Pancreas (tissue), 10 donors: ENCODE data around the gene NXPH4. TPM values are rescaled to one million over a fixed set of nuclear protein-coding genes. Genes with fewer than 3 reads are reported as not detected.
A peak's percentile ranks its signal among the peaks of the same experiment; 100 is the strongest.

Experiments used
- ATAC-seq, 4 donors: fragments of 200-7000 bp; cut with Tn5 transposase; one replicate each; pipeline versions ENCODE4 v1.8.0 to v1.9.1; 2020; ENCODE audit warnings: mild to moderate bottlenecking in 4 of 4, moderate library complexity in 4 of 4
- DNase-seq, 6 donors: peaks; one replicate each; pipeline ENCODE4 v3.0.0-alpha.2; 2020
- FAIRE-seq: peaks from 2 replicates; lab custom pipeline; 2012; peaks lifted over from hg19 to GRCh38; lab: Jason Lieb, UNC
- H3K27ac ChIP-seq, 4 donors: fragments of 200-600 bp; sonication (generic); 1 replicate in 3 of 4; 2 replicates in 1 of 4; pipeline versions ENCODE4 v1.5.0 to v1.8.0; 2020
- H3K27me3 ChIP-seq, 4 donors: fragments of 200-600 bp; one replicate each; pipeline ENCODE4 v1.8.0; 2021
- H3K36me3 ChIP-seq, 3 donors: fragments of 200-600 bp; sonication (generic) in 1 of 3; one replicate each; pipeline versions ENCODE4 v1.5.0 to v1.8.0; 2020 to 2021
- H3K4me1 ChIP-seq, 3 donors: fragments of 200-600 bp; one replicate each; pipeline ENCODE4 v1.8.0; 2021
- H3K4me3 ChIP-seq, 4 donors: fragments of 200-600 bp; sonication (generic) in 2 of 4; one replicate each; pipeline versions ENCODE4 v1.5.0 to v1.8.0; 2020 to 2021
- H3K9me3 ChIP-seq, 4 donors: fragments of 200-600 bp; one replicate each; pipeline ENCODE4 v1.8.0; 2021
- CTCF ChIP-seq, 4 donors: fragments of 200-600 bp; sonication (generic) in 3 of 4; IDR thresholded peaks; one replicate each; pipeline versions ENCODE4 v1.5.0 to v1.8.0; 2021; ENCODE audit warnings: antibody characterized with exemption in 4 of 4
- WGBS, 2 donors: extraction: QIAGEN DNeasy Blood & Tissue Kit; methylation state at CpG; one replicate each; pipeline ENCODE4 v1.1.7; 2013; 5-methylcytosine and 5-hydroxymethylcytosine counted together
- intact Hi-C, 3 donors: fragments of 100-400 bp; cut with DNase I; formaldehyde crosslinking; loops; one replicate each; pipeline versions ENCODE4 v1.11.1 to v1.14.2; 2022
- polyA plus RNA-seq, 2 donors: library from polyadenylated mRNA; stranded (reverse); fragments of 200-250 nt; gene quantifications; one replicate each; pipeline ENCODE4 v1.2.3, GENCODE V29; 2013
- total RNA-seq, 6 donors: library from RNA; stranded (reverse); fragmentation: NEBNext Ultra II Directional in 4 of 6; extraction: Animal tissue kit (Norgen Biotek cat#: 25700) in 4 of 6; gene quantifications; one replicate each; pipeline versions ENCODE4 v1.2.1 to v1.2.4, GENCODE V29; 2021 to 2023
- donor health status: healthy with polysubstance abuse.
- donor health status: DM: no; HTN: no; CAD: no; lungs with moderate emphysema.
- donor health status: DM: no; HTN: no; CAD: no.
- donor health status: control.
- donor health status: control.
- donor health status: Bipolar disorder and iron deficiency.
- donor health status: DM: yes; HTN: yes; CAD: no.
- donor health status: DM: no; HTN: no; CAD: no.
- donor health status: DM: no; HTN: no; CAD: no.
- donor health status: DM: yes; HTN: yes; CAD: no.

NXPH4 gene
- total and polyA plus RNA-seq, 8 donors: 0.28 to 3.3 (median 0.79) TPM

- ATAC-seq (no peak), DNase-seq (no peak), FAIRE-seq (no peak)
- Histone ChIP-seq H3K27me3 (peaks cover 0 to 6% (median 0%) of the 10 kb centered on the region in 4 donors), H3K36me3 (no peaks in the 10 kb centered on the region), H3K4me1 (peaks cover 0 to 8% (median 7%) of the 10 kb centered on the region in 3 donors), H3K4me3 (no peak overlapping the region), H3K9me3 (no peaks in the 10 kb centered on the region), H3K27ac (no peak overlapping the region)
- no peak for TF ChIP-seq CTCF (IDR thresholded peaks at IDR 0.05)
- WGBS, 2 donors: 27 to 38% methylated on average over 19 to 24 of the region's 24 CpGs
- intact Hi-C loops: no loop called here
These were observed 4.7 kb downstream of the NXPH4 start for GRCh38 chr12:57221169-57221917.

- no peak for ATAC-seq
- Histone ChIP-seq H3K4me1 (peaks cover 0 to 1% (median 1%) of the 10 kb centered on the region in 3 donors), H3K4me3 (no peak overlapping the region), H3K27me3 (peaks cover 0 to 6% (median 0%) of the 10 kb centered on the region in 4 donors), H3K36me3 (no peaks in the 10 kb centered on the region), H3K9me3 (no peaks in the 10 kb centered on the region), H3K27ac (no peak overlapping the region)
- no peak for FAIRE-seq
- TF ChIP-seq CTCF (IDR thresholded peaks at IDR 0.05): no peak
- DNase-seq: peak in 1 of 6 donors; percentile 13
- intact Hi-C loops: no loop called here
- WGBS, 2 donors: 49 to 55% methylated on average over 13 of the region's 13 CpGs
These were observed 5.9 kb downstream of the NXPH4 start for GRCh38 chr12:57222286-57223190.

- no peak for FAIRE-seq
- DNase-seq: peak in 1 of 6 donors; percentile 49
- Histone ChIP-seq H3K9me3 (no peaks in the 10 kb centered on the region), H3K36me3 (no peaks in the 10 kb centered on the region), H3K4me3 (no peak overlapping the region), H3K27me3 (peaks cover 0 to 6% (median 0%) of the 10 kb centered on the region in 4 donors), H3K4me1 (no peaks in the 10 kb centered on the region), H3K27ac (no peak overlapping the region)
- intact Hi-C loops: no loop called here
- TF ChIP-seq CTCF (IDR thresholded peaks at IDR 0.05): no peak
- ATAC-seq: no peak
- WGBS, 2 donors: 64 to 68% methylated on average over 22 of the region's 22 CpGs
These were observed 6.9 kb downstream of the NXPH4 start for GRCh38 chr12:57223191-57224165.

DNA sequence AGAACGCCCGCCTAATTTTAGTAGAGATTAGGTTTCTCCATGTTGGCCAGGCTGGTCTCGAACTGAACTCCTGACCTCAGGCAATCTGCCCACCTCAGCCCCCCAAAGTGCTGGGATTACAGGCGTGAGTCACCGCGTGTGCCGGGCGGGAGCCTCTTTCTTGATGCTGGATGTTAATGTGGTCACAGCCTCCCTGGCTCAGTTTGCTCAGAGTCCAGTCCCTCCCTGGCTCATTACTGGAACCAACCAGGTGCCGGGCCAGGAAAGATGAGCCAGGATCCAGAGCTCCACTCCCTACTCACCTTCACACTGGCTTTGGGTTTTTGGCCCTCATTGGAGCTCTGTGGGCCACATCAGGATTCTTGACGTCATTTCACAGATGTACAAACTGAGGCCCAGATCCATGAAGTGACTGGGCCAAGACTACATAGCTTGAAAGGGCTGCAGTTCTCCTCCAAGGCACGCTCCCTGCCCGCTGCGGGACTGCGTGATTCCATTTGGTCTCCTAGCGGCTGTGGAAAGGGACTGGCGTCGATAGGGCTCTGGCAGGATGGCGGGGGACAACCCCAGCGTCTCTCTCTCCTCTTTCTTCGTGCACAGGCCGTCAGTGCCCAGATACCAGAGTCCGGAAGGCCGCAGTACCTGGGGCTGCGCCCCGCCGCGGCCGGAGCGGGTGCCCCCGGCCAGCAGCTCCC is 7.8 kb downstream of the NXPH4 start:
- intact Hi-C loops: no loop called here
- 58 to 63% methylated on average over 30 of the region's 30 CpGs for WGBS, 2 donors
- ATAC-seq (no peak), DNase-seq (no peak), FAIRE-seq (no peak)
- Histone ChIP-seq H3K36me3 (no peaks in the 10 kb centered on the region), H3K4me1 (no peaks in the 10 kb centered on the region), H3K27ac (no peak overlapping the region), H3K9me3 (no peaks in the 10 kb centered on the region), H3K27me3 (peaks cover 0 to 6% (median 0%) of the 10 kb centered on the region in 4 donors), H3K4me3 (no peak overlapping the region)
- no peak for TF ChIP-seq CTCF (IDR thresholded peaks at IDR 0.05)
